ENCODE measurements around the gene BCAS3.

DNA sequence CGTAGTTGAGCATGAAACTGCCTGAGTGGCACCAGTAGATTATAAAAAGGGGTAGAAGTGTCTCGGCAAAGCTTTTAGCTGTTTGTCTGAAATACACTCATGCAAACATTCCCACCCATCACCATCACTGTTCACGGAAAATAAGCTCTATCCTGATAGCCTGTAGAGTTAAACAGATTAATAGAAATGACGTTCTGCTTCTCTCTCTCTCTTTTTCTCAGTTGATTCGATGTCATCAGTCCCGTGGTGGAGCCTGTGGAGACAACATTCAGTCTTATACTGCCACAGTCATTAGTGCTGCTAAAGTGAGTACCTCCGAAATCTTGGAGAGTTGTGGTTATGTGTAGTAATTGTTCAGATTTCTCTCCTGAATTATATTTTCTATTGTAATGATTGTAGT is 224.7 kb downstream of the BCAS3 start:
- TF ChIP-seq, protein P1, sequence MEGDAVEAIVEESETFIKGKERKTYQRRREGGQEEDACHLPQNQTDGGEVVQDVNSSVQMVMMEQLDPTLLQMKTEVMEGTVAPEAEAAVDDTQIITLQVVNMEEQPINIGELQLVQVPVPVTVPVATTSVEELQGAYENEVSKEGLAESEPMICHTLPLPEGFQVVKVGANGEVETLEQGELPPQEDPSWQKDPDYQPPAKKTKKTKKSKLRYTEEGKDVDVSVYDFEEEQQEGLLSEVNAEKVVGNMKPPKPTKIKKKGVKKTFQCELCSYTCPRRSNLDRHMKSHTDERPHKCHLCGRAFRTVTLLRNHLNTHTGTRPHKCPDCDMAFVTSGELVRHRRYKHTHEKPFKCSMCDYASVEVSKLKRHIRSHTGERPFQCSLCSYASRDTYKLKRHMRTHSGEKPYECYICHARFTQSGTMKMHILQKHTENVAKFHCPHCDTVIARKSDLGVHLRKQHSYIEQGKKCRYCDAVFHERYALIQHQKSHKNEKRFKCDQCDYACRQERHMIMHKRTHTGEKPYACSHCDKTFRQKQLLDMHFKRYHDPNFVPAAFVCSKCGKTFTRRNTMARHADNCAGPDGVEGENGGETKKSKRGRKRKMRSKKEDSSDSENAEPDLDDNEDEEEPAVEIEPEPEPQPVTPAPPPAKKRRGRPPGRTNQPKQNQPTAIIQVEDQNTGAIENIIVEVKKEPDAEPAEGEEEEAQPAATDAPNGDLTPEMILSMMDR (IDR thresholded peaks at IDR 0.05 in 8 of 11, conservative IDR thresholded peaks at IDR 0.05 in 3 of 11): no peak
- TF ChIP-seq POLR2AphosphoS5 (IDR thresholded peaks at IDR 0.05): no peak

Data from spleen (tissue), 7 donors.